Left lung (tissue), 10 donors: ENCODE data around the gene CLN6. TPM values are rescaled to one million over a fixed set of nuclear protein-coding genes. Genes with fewer than 3 reads are reported as not detected.
A peak's percentile ranks its signal among the peaks of the same experiment; 100 is the strongest.

Source experiments
- ATAC-seq: fragments of 200-7000 bp; cut with Tn5 transposase; one replicate; pipeline ENCODE4 v1.9.1; 2020; ENCODE audit warnings: moderate library complexity
- DNase-seq, 4 donors: peaks; one replicate each; pipeline ENCODE4 v3.0.0-alpha.2; 2013 to 2020
- H3K27ac ChIP-seq, 2 donors: fragments of 200-600 bp; sonication (generic) in 1 of 2; one replicate each; pipeline versions ENCODE4 v1.5.0 to v1.8.0; 2020 to 2021
- H3K27me3 ChIP-seq, 2 donors: fragments of 200-600 bp; sonication (generic) in 1 of 2; one replicate each; pipeline versions ENCODE4 v1.5.0 to v1.8.0; 2020 to 2021
- H3K36me3 ChIP-seq, 2 donors: fragments of 200-600 bp; sonication (generic) in 1 of 2; one replicate each; pipeline versions ENCODE4 v1.5.0 to v1.8.0; 2020 to 2021
- H3K4me1 ChIP-seq, 2 donors: fragments of 200-600 bp; one replicate each; pipeline ENCODE4 v1.8.0; 2021
- H3K4me3 ChIP-seq, 2 donors: fragments of 200-600 bp; sonication (generic) in 1 of 2; one replicate each; pipeline versions ENCODE4 v1.5.0 to v1.8.0; 2020 to 2021; ENCODE audit warnings: mild to moderate bottlenecking in 1 of 2
- H3K9me3 ChIP-seq, 2 donors: fragments of 200-600 bp; sonication (generic) in 1 of 2; one replicate each; pipeline versions ENCODE4 v1.5.0 to v1.8.0; 2020 to 2021
- CTCF ChIP-seq, 2 donors: fragments of 200-600 bp; sonication (generic) in 1 of 2; IDR thresholded peaks; one replicate each; pipeline versions ENCODE4 v1.5.0 to v1.8.0; 2021; ENCODE audit warnings: antibody characterized with exemption in 2 of 2
- intact Hi-C, 2 donors: fragments of 100-400 bp; cut with DNase I; formaldehyde crosslinking; loops; one replicate each; pipeline versions ENCODE4 v1.11.2 to v1.14.2; 2022
- polyA plus RNA-seq, 6 donors: library from polyadenylated mRNA; unstranded; fragments of 120-200 nt; gene quantifications; one replicate each; pipeline ENCODE4 v1.2.1, GENCODE V29; 2013; ENCODE audit not compliant: insufficient read length in 6 of 6
- total RNA-seq, 2 donors: library from RNA; stranded (reverse); fragmentation: NEBNext Ultra II Directional; extraction: Animal tissue kit (Norgen Biotek cat#: 25700); gene quantifications; one replicate each; pipeline ENCODE4 v1.2.1, GENCODE V29; 2021
- donor health status: DM: no; HTN: yes; CAD: no.
- donor health status: DM: no; HTN: no; CAD: no.

The CLN6 gene
- total and polyA plus RNA-seq, 8 donors, result 28.3 to 50.3 (median 37.5) TPM

DNA sequence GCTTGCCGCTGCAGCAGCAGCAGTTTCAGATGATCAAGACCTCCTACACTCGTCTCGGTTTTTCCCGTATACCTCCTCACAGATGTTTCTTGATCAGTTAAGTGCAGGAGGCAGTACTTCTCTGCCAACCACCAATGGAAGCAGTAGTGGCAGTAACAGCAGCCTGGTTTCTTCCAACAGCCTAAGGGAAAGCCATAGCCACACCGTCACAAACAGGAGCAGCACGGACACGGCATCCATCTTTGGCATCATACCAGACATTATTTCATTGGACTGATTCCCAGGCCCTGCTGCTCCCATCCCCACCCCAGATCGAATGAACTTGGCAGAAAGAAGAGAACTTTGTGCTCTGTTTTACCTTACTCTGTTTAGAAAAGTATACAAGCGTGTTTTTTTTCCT is 42.0 kb downstream of the CLN6 start:
- H3K9me3 ChIP-seq, result no peaks in the 10 kb centered on the region
- ATAC-seq (peak; percentile 65), DNase-seq (peak in 2 of 4 donors; percentile 61 to 72)
- peaks cover 0 to 90% of the 10 kb centered on the region in 2 donors for H3K36me3 ChIP-seq
- no peak for TF ChIP-seq CTCF (IDR thresholded peaks at IDR 0.05)
- intact Hi-C loops, result no loop called here
- H3K4me1 ChIP-seq, result peaks cover 0 to 8% of the 10 kb centered on the region in 2 donors
- peak overlapping the region; percentile 20 to 40 for H3K27ac ChIP-seq
- H3K27me3 ChIP-seq, result no peaks in the 10 kb centered on the region
- H3K4me3 ChIP-seq, result no peak overlapping the region

GRCh38 chr15:68186671-68187397 is 42.7 kb downstream of the CLN6 start:
- no peaks in the 10 kb centered on the region for H3K27me3 ChIP-seq
- H3K4me1 ChIP-seq, result peaks cover 0 to 8% of the 10 kb centered on the region in 2 donors
- no peaks in the 10 kb centered on the region for H3K9me3 ChIP-seq
- ATAC-seq, result peak; percentile 60
- intact Hi-C loops, result no loop called here
- H3K4me3 ChIP-seq, result no peak overlapping the region
- peak overlapping the region; percentile 20 to 40 for H3K27ac ChIP-seq
- no peak for TF ChIP-seq CTCF (IDR thresholded peaks at IDR 0.05)
- H3K36me3 ChIP-seq, result peaks cover 1 to 88% of the 10 kb centered on the region in 2 donors
- no peak for DNase-seq

DNA sequence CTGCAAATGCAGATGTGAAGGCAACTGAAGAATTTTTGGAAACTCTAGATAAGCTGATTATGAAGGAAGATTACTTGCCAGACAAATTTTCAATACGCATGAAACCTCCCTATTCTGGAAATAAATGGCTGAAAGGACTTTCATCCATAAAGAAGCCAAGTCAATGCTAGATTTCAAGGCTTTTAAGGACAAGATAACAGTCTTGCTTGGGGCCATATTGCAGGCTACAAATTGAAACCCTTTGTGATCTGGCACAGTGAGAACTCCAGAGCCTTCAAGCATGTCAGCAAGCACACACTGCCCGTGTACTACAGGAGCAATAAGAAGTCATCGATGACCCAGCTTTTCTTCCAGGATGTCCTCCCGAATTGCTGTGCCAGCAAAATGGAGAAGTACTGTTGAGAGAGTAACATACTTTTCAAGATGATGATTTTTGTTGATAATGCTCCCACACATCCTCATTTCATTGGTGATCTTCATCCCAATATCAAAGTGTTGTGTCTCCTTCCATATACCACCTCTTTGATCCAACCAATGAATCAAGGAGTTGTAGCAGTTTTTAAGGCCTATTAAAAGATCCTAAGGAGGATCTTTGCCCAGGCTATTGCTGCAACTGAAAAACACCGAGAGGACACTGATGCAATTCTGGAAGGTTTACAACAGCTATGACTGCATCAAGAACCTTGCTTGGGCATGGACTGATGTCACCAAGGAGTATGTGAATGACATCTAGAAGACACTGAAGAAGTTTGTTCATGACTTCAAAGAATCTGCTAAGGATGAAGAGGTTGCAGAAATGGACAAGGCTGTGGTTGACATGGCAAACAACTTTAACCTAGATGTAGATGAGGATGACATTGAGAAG is 44.7 kb downstream of the CLN6 start:
- peaks cover 0 to 8% of the 10 kb centered on the region in 2 donors for H3K4me1 ChIP-seq
- TF ChIP-seq CTCF (IDR thresholded peaks at IDR 0.05), result no peak
- peak overlapping the region in 1 of 2 donors; percentile 66 for H3K27ac ChIP-seq
- no peaks in the 10 kb centered on the region for H3K27me3 ChIP-seq
- DNase-seq, result no peak
- H3K36me3 ChIP-seq, result peaks cover 3 to 86% of the 10 kb centered on the region in 2 donors
- no peak for ATAC-seq
- no peaks in the 10 kb centered on the region for H3K9me3 ChIP-seq
- no peak overlapping the region for H3K4me3 ChIP-seq
- intact Hi-C loops, result no loop called here

- Histone ChIP-seq H3K9me3 (no peaks in the 10 kb centered on the region), H3K4me3 (no peak overlapping the region), H3K27me3 (no peaks in the 10 kb centered on the region), H3K27ac (peak overlapping the region in 1 of 2 donors; percentile 66), H3K36me3 (peaks cover 3 to 87% of the 10 kb centered on the region in 2 donors), H3K4me1 (peaks cover 0 to 8% of the 10 kb centered on the region in 2 donors)
- TF ChIP-seq CTCF (IDR thresholded peaks at IDR 0.05), result no peak
- DNase-seq (no peak), ATAC-seq (no peak)
- intact Hi-C loops, result no loop called here
Observed at GRCh38 chr15:68183616-68184315, 45.8 kb downstream of the CLN6 start.
